Measurements from ENCODE around the gene RSPO4. TPM values are rescaled to one million over a fixed set of nuclear protein-coding genes. Genes with fewer than 3 reads are reported as not detected.

The RSPO4 gene
- total and polyA plus RNA-seq, 9 of the 15 experiments (the other 6 are each of a cell fraction or from before 2014, with no cell fraction given) = 0.04 to 0.34 TPM; not detected in 7

DNA sequence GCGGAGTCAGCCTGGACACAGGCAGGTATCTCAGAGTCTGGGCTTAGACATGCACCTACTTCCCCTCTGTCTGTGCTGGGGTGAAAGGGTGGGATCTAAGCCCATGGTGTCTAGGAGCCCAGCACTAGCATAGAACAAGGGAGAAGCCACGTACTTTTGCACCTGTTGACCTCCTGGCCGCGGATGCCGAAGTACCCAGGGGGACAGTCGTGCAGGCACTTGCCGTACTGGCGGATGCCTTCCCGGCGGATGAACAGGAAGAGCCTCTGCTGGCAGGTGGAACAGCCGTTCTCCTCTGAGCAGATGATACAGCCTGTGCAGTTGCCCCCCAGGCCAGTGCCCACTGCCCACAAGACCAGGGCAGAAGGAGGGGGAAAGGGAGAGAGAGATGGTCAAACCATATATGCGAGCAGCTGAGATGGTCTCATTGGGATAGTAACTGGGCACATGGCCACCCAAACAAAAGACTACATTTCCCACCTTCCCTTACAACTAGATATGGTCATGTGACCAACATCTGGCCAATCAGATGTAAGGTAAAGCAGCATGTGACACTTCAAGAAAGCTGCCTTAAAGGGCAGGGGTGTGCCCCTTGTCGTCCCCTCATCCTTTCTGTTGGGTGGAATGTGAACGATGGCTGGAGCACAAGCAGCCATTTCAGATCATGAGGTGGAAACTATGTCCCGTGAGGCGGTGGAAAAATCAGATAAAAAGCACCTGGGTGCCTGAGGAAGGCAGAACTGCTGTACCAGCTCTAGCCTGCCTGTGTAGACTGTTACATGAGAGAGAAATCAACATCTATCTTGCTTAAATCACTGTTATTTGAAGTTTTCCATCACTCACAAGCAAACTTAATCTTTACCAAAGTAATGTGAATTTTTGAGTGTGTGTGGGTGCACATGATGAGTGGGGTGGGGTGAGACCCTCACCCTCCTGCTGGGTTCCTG, 34.0 kb downstream of the RSPO4 start (continued):
- TF ChIP-seq YY1 (IDR thresholded peaks at IDR 0.05; ENCODE audit: borderline replicate concordance in 1 of 3, control insufficient read depth in 1 of 3, extremely low read depth in 1 of 3, insufficient read depth in 3 of 3, insufficient read length in 1 of 3, insufficient replicate concordance in 2 of 3, low read depth in 1 of 3, low read length in 2 of 3) (peak in 1 of 3 experiments; percentile 46), CSDE1 (IDR thresholded peaks at IDR 0.05) (no peak), SP2 (IDR thresholded peaks at IDR 0.05; ENCODE audit: extremely low read depth, low read depth, low read length, poor library complexity, severe bottlenecking) (no peak), RBM15 (IDR thresholded peaks at IDR 0.05; ENCODE audit: insufficient read depth, low read length) (no peak), BRD4 (IDR thresholded peaks at IDR 0.05) (no peak), SNRNP70 (optimal IDR thresholded peaks at IDR 0.05; ENCODE audit: low read depth, low read length) (no peak), STAT5A (IDR thresholded peaks at IDR 0.05; ENCODE audit: borderline replicate concordance, low read length) (no peak), HMGN3 (IDR thresholded peaks at IDR 0.05; ENCODE audit: borderline replicate concordance, extremely low read depth, insufficient read length, low read depth, low read length) (no peak), MTA2 (IDR thresholded peaks at IDR 0.05; ENCODE audit: low read depth) (no peak), POLR2B (IDR thresholded peaks at IDR 0.05; ENCODE audit: low read depth, partially characterized antibody) (no peak), ZNF184 (CRISPR knock-in tag; IDR thresholded peaks at IDR 0.05) (no peak)
- TF ChIP-seq, protein P1, sequence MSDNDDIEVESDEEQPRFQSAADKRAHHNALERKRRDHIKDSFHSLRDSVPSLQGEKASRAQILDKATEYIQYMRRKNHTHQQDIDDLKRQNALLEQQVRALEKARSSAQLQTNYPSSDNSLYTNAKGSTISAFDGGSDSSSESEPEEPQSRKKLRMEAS (CRISPR knock-in tag; IDR thresholded peaks at IDR 0.05) = peak; percentile 66
- TF ChIP-seq, protein P2, sequence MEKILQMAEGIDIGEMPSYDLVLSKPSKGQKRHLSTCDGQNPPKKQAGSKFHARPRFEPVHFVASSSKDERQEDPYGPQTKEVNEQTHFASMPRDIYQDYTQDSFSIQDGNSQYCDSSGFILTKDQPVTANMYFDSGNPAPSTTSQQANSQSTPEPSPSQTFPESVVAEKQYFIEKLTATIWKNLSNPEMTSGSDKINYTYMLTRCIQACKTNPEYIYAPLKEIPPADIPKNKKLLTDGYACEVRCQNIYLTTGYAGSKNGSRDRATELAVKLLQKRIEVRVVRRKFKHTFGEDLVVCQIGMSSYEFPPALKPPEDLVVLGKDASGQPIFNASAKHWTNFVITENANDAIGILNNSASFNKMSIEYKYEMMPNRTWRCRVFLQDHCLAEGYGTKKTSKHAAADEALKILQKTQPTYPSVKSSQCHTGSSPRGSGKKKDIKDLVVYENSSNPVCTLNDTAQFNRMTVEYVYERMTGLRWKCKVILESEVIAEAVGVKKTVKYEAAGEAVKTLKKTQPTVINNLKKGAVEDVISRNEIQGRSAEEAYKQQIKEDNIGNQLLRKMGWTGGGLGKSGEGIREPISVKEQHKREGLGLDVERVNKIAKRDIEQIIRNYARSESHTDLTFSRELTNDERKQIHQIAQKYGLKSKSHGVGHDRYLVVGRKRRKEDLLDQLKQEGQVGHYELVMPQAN (IDR thresholded peaks at IDR 0.05; ENCODE audit: borderline replicate concordance) = no peak
- TF ChIP-seq, protein P3, sequence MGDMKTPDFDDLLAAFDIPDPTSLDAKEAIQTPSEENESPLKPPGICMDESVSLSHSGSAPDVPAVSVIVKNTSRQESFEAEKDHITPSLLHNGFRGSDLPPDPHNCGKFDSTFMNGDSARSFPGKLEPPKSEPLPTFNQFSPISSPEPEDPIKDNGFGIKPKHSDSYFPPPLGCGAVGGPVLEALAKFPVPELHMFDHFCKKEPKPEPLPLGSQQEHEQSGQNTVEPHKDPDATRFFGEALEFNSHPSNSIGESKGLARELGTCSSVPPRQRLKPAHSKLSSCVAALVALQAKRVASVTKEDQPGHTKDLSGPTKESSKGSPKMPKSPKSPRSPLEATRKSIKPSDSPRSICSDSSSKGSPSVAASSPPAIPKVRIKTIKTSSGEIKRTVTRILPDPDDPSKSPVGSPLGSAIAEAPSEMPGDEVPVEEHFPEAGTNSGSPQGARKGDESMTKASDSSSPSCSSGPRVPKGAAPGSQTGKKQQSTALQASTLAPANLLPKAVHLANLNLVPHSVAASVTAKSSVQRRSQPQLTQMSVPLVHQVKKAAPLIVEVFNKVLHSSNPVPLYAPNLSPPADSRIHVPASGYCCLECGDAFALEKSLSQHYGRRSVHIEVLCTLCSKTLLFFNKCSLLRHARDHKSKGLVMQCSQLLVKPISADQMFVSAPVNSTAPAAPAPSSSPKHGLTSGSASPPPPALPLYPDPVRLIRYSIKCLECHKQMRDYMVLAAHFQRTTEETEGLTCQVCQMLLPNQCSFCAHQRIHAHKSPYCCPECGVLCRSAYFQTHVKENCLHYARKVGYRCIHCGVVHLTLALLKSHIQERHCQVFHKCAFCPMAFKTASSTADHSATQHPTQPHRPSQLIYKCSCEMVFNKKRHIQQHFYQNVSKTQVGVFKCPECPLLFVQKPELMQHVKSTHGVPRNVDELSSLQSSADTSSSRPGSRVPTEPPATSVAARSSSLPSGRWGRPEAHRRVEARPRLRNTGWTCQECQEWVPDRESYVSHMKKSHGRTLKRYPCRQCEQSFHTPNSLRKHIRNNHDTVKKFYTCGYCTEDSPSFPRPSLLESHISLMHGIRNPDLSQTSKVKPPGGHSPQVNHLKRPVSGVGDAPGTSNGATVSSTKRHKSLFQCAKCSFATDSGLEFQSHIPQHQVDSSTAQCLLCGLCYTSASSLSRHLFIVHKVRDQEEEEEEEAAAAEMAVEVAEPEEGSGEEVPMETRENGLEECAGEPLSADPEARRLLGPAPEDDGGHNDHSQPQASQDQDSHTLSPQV (IDR thresholded peaks at IDR 0.05) = no peak
- TF ChIP-seq, protein P4, sequence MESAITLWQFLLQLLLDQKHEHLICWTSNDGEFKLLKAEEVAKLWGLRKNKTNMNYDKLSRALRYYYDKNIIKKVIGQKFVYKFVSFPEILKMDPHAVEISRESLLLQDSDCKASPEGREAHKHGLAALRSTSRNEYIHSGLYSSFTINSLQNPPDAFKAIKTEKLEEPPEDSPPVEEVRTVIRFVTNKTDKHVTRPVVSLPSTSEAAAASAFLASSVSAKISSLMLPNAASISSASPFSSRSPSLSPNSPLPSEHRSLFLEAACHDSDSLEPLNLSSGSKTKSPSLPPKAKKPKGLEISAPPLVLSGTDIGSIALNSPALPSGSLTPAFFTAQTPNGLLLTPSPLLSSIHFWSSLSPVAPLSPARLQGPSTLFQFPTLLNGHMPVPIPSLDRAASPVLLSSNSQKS (CRISPR knock-in tag; IDR thresholded peaks at IDR 0.05) = no peak
- TF ChIP-seq, protein P5, sequence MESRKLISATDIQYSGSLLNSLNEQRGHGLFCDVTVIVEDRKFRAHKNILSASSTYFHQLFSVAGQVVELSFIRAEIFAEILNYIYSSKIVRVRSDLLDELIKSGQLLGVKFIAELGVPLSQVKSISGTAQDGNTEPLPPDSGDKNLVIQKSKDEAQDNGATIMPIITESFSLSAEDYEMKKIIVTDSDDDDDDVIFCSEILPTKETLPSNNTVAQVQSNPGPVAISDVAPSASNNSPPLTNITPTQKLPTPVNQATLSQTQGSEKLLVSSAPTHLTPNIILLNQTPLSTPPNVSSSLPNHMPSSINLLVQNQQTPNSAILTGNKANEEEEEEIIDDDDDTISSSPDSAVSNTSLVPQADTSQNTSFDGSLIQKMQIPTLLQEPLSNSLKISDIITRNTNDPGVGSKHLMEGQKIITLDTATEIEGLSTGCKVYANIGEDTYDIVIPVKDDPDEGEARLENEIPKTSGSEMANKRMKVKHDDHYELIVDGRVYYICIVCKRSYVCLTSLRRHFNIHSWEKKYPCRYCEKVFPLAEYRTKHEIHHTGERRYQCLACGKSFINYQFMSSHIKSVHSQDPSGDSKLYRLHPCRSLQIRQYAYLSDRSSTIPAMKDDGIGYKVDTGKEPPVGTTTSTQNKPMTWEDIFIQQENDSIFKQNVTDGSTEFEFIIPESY (CRISPR knock-in tag; IDR thresholded peaks at IDR 0.05) = no peak
